Glomerular endothelial cell (primary cell): ENCODE data around the gene SMAD3. TPM values are rescaled to one million over a fixed set of nuclear protein-coding genes. Genes with fewer than 3 reads are reported as not detected.

Experiments
- DNase-seq: peaks from one replicate; pipeline ENCODE4 v3.0.0-alpha.2; 2011; ENCODE audit warnings: low read depth, low spot score; ENCODE audit errors: extremely low read depth
- total RNA-seq: library from RNA; depleted of rRNA; stranded (reverse); fragments of >200 nt; gene quantifications from 2 replicates; pipeline ENCODE4 v1.2.3, GENCODE V29; 2015

The SMAD3 gene
- total RNA-seq, 1 donor from 2014 or later, result 84.1 TPM

GRCh38 chr15:67192185-67192820, 126.9 kb downstream of the SMAD3 start:
- DNase-seq, result no peak

GRCh38 chr15:67193223-67193990, 128.0 kb downstream of the SMAD3 start:
- no peak for DNase-seq

- no peak for DNase-seq
These were observed 129.0 kb downstream of the SMAD3 start for GRCh38 chr15:67194171-67195114.

GRCh38 chr15:67195305-67195704, 129.9 kb downstream of the SMAD3 start:
- no peak for DNase-seq

GRCh38 chr15:67196222-67196621, 130.8 kb downstream of the SMAD3 start:
- no peak for DNase-seq

DNA sequence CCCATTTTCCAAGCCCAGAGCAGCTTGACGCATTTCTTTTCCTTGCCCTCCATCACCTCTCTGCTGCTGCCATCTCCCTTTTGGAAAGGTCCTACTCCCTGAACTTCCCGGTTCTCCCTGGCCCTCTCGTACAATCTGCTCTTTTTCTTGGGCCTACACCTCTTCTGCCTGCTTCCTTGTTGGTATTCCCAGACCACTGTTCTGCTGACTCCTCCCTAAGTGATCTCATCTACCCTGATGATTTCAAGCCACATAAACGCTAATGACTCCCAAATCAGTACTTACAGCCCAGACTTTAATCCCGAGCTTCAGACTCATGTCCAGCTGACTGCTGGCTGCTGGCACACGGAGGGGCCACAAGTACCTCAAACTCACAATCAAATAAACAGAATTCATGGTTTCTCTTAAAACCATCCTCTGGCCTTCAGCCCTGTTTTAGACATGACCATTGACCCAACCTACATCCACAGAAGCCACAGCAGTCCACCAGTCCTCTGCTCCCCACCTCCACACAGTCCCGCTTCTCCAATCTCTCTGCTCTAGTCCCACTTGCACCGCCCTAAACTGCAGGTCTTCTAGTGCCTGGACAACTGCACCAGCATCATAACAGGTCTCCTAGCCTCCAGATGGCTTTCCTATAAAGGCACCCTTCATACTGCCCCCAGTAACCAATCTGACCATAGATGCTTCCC, 131.4 kb downstream of the SMAD3 start:
- no peak for DNase-seq

DNA sequence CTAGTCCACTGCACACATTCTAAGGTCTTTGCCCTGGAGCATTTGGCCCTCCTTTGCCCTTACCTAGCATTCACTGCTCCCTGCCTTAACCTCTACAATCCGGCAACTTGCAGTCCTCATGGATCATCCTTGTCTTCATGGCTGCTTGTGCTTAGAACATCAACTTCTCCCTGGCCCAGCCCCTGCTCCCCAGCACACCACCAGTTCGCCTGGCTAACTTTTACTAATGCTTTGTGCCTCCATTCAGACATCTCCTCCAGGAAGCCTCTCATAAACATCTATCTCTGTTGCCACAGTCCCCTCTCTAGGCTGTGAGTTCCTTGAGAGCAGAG, 131.9 kb downstream of the SMAD3 start:
- DNase-seq, result no peak

GRCh38 chr15:67198157-67198754, 132.9 kb downstream of the SMAD3 start:
- no peak for DNase-seq

DNA sequence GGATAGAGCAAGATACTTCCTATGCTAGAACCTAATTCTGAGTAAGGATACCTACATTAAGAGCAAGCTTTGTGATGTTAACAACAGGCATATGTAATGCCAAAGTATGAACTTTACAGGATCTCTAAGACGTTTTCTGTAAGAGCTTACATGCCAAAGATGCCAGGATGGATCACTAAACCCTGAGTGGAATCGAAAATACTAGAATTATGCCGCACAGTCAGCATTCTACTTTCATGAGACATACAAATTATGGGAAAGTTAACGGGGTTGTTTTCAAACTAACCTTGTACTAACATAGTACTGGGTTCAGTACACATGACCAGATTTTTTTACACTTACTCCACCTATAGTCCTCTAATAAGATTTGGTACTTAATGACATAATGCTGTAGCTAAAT, 134.0 kb downstream of the SMAD3 start:
- no peak for DNase-seq

DNA sequence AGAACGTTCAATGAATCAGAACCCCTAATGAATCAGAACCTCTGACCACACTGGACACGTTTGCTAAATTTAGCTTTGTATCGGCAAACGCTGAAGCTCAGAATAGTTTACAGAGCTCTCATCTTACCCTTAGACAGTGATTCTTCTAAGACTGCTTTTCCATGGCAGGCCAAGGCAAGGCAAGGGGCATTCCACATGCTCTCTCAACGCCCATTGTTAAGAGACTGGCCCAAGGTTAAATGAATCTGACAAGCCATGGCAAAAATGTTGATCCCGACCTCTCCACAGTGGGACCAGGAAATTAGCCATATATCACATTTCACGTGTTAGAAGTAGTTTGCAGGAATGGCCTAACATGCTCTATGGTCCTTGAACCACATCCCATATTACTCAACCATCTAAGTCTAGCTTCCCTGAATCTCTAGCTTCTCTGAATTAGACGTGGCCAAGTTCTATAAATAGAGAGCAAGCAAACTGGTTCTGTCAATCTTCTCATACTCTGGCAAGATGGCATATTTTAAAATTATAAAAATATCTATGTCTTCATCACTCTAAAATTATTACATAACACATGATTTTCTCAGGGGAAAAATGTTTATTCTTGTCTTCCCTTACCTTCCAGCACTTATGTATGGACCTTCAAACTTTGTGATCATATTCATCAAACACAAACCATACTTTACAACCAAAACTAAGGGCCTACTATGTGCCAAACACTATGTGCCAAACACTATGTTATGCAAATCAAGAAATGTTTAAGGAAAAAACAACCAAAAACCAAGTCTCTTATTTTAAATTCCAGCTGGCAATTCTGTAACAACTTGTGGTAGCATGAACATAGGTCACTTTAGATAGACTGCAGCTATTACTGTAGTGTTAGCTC, 134.7 kb downstream of the SMAD3 start:
- no peak for DNase-seq

DNA sequence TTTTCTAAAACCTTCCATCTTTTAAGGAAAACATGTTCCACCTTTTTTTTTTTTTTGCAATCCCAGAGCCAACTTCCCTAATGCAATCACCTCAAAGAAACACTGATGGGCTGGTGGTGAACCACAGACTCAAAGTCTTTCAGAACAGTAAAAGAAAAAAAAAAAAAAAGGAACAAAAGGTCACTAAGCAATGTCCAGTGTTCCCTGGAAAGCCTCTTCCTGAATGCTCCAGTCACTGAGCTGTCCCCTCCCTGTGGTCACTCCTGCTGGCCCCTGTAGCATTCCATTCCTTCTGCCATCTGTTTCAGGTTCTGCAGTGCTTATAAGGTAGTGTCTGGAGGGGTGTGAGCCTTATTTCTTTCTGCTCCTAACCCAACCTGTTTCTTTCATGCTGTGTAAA, 135.7 kb downstream of the SMAD3 start:
- DNase-seq, result no peak

DNA sequence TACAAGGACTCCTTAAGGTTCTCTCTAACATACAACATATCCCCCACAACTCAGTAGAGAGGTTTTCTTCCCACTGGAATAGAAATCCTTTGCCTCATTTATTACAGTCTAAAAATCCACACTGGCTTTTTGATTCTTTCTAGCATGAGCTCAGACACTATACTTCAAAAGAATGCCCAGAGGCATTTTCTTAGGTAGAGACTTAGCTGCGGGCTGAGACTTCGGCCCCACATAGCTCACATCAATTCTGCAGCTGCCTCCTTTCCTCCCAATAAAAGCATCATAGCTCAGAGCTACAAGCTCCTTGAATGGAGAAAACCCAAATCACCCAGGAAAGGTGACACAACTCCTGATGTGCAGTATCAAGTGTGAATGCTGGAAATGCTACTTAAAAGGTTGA, 136.7 kb downstream of the SMAD3 start:
- no peak for DNase-seq

- DNase-seq, result no peak
These were observed 137.6 kb downstream of the SMAD3 start for GRCh38 chr15:67202991-67203390.

- no peak for DNase-seq
These were observed 142.3 kb downstream of the SMAD3 start for GRCh38 chr15:67207555-67208207.

DNA sequence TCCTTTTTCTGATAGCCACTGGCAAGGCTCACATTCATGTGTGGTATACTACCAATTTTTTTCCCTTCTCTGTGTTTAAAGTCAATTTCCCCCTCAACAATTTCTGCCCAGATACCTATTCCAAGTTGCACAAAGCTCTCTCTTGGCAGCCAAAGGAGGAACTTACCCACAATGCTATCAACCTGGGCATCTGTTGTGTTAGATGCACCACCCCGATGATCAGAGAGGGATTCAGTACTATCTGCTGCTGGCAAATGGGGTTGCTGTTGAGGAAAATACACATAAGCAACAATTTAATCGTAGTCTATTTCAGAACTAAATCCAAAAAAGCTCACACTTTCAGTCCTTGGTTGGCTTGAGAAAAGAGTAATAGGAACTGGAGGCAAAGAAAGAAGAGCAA, 143.0 kb downstream of the SMAD3 start:
- DNase-seq, result no peak

GRCh38 chr15:67210555-67211168, 145.3 kb downstream of the SMAD3 start:
- no peak for DNase-seq

DNA sequence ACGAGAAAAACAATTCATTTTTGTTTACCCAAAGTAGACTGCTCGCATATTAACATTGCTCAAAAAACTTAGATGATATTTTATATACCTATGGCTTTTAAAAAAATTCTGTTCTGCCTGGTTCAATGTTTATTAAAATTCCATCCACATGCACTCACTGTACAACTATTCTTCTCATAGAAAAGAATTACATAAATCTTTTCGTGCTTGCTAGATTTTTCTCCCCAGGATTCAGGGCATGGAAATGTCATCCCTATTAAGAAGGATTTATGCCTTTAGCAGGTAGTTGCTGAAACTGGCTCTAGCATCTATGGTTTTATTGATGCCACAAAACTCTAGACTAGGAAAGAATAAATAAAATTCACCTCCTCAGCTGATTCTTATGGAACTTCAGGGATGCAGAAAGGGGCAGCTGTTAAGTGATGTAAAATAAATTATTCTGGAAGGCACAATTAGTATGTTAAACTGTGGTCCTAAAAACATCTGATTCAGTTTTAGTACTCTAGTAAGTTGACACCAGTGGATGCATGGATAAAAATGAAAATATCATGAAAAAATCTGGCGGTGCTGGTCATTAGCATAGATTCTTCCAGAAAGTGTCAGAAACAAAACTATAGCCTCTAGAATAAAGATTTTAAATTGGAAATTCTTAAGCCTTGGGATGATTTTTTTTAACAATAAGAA, 147.4 kb downstream of the SMAD3 start:
- DNase-seq, result no peak

- DNase-seq, result no peak
These were observed 149.7 kb downstream of the SMAD3 start for GRCh38 chr15:67215102-67215501.
